ENCODE results near the gene DYDC2. TPM values are rescaled to one million over a fixed set of nuclear protein-coding genes. Genes with fewer than 3 reads are reported as not detected.

Gene DYDC2
- total and polyA plus RNA-seq, 2 experiments from 2014 or later = 8.1 to 9.0 TPM

DNA sequence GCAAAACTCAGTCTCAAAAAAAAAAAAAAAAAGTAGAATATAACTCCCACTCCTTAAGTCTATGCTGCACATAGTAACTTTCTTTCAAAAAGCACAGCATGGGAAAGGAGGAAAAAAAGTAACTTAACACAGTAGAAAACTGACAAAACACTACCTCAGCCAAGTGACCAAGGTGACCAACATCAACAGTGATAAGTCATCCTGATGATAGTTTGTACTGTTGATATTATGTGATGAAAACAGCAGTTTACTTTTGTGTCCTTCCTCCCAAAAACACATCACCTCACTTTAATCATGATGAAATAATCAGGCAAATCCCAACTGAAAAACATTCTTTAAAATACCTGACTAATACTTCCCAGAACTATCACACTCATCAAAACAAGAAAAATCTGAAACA, 37.8 kb upstream of the DYDC2 start (continued):
- TF ChIP-seq, protein P1, sequence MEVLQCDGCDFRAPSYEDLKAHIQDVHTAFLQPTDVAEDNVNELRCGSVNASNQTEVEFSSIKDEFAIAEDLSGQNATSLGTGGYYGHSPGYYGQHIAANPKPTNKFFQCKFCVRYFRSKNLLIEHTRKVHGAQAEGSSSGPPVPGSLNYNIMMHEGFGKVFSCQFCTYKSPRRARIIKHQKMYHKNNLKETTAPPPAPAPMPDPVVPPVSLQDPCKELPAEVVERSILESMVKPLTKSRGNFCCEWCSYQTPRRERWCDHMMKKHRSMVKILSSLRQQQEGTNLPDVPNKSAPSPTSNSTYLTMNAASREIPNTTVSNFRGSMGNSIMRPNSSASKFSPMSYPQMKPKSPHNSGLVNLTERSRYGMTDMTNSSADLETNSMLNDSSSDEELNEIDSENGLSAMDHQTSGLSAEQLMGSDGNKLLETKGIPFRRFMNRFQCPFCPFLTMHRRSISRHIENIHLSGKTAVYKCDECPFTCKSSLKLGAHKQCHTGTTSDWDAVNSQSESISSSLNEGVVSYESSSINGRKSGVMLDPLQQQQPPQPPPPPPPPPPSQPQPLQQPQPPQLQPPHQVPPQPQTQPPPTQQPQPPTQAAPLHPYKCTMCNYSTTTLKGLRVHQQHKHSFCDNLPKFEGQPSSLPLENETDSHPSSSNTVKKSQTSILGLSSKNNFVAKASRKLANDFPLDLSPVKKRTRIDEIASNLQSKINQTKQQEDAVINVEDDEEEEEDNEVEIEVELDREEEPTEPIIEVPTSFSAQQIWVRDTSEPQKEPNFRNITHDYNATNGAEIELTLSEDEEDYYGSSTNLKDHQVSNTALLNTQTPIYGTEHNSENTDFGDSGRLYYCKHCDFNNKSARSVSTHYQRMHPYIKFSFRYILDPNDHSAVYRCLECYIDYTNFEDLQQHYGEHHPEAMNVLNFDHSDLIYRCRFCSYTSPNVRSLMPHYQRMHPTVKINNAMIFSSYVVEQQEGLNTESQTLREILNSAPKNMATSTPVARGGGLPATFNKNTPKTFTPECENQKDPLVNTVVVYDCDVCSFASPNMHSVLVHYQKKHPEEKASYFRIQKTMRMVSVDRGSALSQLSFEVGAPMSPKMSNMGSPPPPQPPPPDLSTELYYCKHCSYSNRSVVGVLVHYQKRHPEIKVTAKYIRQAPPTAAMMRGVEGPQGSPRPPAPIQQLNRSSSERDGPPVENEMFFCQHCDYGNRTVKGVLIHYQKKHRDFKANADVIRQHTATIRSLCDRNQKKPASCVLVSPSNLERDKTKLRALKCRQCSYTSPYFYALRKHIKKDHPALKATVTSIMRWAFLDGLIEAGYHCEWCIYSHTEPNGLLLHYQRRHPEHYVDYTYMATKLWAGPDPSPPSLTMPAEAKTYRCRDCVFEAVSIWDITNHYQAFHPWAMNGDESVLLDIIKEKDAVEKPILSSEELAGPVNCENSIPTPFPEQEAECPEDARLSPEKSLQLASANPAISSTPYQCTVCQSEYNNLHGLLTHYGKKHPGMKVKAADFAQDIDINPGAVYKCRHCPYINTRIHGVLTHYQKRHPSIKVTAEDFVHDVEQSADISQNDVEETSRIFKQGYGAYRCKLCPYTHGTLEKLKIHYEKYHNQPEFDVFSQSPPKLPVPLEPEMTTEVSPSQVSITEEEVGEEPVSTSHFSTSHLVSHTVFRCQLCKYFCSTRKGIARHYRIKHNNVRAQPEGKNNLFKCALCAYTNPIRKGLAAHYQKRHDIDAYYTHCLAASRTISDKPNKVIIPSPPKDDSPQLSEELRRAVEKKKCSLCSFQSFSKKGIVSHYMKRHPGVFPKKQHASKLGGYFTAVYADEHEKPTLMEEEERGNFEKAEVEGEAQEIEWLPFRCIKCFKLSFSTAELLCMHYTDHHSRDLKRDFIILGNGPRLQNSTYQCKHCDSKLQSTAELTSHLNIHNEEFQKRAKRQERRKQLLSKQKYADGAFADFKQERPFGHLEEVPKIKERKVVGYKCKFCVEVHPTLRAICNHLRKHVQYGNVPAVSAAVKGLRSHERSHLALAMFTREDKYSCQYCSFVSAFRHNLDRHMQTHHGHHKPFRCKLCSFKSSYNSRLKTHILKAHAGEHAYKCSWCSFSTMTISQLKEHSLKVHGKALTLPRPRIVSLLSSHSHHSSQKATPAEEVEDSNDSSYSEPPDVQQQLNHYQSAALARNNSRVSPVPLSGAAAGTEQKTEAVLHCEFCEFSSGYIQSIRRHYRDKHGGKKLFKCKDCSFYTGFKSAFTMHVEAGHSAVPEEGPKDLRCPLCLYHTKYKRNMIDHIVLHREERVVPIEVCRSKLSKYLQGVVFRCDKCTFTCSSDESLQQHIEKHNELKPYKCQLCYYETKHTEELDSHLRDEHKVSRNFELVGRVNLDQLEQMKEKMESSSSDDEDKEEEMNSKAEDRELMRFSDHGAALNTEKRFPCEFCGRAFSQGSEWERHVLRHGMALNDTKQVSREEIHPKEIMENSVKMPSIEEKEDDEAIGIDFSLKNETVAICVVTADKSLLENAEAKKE (CRISPR knock-in tag; IDR thresholded peaks at IDR 0.05) = no peak
- TF ChIP-seq JUNB (IDR thresholded peaks at IDR 0.05; ENCODE audit: unreplicated experiment) (no peak), ZNF331 (CRISPR knock-in tag; IDR thresholded peaks at IDR 0.05; ENCODE audit: low read depth) (no peak)

DNA sequence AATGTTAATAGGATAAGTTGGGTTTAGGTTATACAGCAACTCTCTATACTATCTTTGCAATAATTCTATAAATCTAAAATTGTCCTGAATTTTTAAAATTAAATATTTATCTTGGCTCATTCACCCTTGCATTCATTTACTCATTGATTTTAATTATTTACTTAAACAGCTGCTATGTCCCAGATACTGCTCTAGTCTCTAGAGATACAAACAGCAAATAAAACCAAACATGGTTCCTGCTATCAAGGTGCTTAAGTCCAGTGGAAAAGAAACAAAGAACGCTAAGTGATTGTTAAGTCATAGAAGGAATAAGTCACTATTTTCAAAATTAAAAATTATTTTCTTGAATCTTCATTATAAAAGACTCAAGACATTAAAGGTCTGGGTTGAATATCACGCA, 37.3 kb upstream of the DYDC2 start:
- Histone ChIP-seq H3K4me1 (ENCODE audit: insufficient read depth) (no peaks in the 10 kb centered on the region), H4K20me1 (replicated peaks; ENCODE audit: insufficient read depth) (no peaks in the 10 kb centered on the region), H3K27me3 (ENCODE audit: insufficient read depth) (no peaks in the 10 kb centered on the region), H3K27ac (ENCODE audit: low read depth) (no peak overlapping the region), H3K36me3 (ENCODE audit: insufficient read depth) (no peaks in the 10 kb centered on the region), H3K4me2 (no peak overlapping the region), H3K4me3 (no peak overlapping the region), H3F3A (replicated peaks; ENCODE audit: low read depth) (no peaks in the 10 kb centered on the region), H2AFZ (no peak overlapping the region), H3K9me2 (ENCODE audit: insufficient read depth) (no peaks in the 10 kb centered on the region), H3K79me2 (replicated peaks; ENCODE audit: insufficient read depth) (no peaks in the 10 kb centered on the region)
- Mint-ChIP-seq H3K4me1 (peaks cover 4% of the 10 kb centered on the region; the same call in 2 of the 3 replicates), H3K27me3 (ENCODE audit: insufficient read depth, low read depth, poor library complexity) (no peaks in the 10 kb centered on the region), H3K4me3 (no peak overlapping the region), H3K27ac (no peak overlapping the region), H3K9me3 (no peaks in the 10 kb centered on the region; the same call in 2 of the 3 replicates), H3K36me3 (ENCODE audit: low read depth) (no peaks in the 10 kb centered on the region)
- DNase-seq (ENCODE audit: low spot score) (no peak), ATAC-seq (no peak)
- TF ChIP-seq POLR2AphosphoS5 (IDR thresholded peaks at IDR 0.05; ENCODE audit: low read depth) (no peak), ZNF331 (CRISPR knock-in tag; IDR thresholded peaks at IDR 0.05; ENCODE audit: low read depth) (no peak), NANOG (IDR thresholded peaks at IDR 0.05; ENCODE audit: borderline replicate concordance) (no peak), STAT1 (IDR thresholded peaks at IDR 0.05; ENCODE audit: unreplicated experiment) (no peak), JUNB (IDR thresholded peaks at IDR 0.05; ENCODE audit: unreplicated experiment) (no peak)
- TF ChIP-seq, protein P2, sequence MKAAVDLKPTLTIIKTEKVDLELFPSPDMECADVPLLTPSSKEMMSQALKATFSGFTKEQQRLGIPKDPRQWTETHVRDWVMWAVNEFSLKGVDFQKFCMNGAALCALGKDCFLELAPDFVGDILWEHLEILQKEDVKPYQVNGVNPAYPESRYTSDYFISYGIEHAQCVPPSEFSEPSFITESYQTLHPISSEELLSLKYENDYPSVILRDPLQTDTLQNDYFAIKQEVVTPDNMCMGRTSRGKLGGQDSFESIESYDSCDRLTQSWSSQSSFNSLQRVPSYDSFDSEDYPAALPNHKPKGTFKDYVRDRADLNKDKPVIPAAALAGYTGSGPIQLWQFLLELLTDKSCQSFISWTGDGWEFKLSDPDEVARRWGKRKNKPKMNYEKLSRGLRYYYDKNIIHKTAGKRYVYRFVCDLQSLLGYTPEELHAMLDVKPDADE (IDR thresholded peaks at IDR 0.05) = no peak
